Ishikawa (cell line): ENCODE measurements around the gene DLX4.

Experiments
- CREB1 ChIP-seq: IDR thresholded peaks from 2 replicates; pipeline ENCODE4 v1.6.1; 2012; ENCODE audit warnings: low read depth
- EP300 ChIP-seq: IDR thresholded peaks from 2 replicates; pipeline ENCODE4 v1.6.1; 2012; ENCODE audit warnings: borderline replicate concordance
- NFIC ChIP-seq: IDR thresholded peaks from 2 replicates; pipeline ENCODE4 v1.6.1; 2012
- TAF1 ChIP-seq: IDR thresholded peaks from 2 replicates; pipeline ENCODE4 v1.6.1; 2012; ENCODE audit warnings: low read depth, mild to moderate bottlenecking
- ZBTB7A ChIP-seq: IDR thresholded peaks from 2 replicates; pipeline ENCODE4 v1.6.1; 2012; ENCODE audit warnings: low read depth
- TF ChIP-seq, protein P1 (sequence below): IDR thresholded peaks from 2 replicates; pipeline ENCODE4 v1.6.1; 2012

DNA sequence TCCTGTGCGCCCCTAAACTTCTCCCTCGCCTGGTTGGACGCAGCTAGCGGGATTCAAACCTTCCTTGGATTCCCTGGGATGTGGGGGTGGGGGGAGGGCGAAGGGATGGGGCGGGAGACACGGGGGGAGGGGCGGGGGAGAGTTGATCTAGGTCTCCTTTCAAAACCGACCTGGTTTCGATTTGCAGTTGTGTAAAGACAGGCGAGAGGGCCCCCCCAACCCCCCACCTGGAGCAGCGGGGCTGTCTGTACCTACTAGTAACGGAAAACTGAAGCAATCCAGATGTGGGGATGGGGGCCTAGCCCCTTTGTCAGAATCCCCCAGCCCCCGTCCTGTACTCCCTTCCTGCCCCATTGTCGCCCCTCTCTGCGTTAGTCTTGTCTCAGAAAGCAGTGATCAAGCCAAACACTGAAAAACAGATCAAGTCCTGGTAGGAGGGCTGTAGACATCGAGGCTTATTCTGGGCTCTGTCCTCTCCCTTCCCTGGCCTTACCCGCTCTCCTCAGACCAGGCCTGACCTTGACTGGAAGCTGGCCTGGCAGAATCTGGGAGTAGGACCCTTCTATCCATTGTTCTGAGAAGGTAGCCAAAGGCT lies 902 bp downstream of the DLX4 start:
- TF ChIP-seq NFIC: no peak
- TF ChIP-seq, protein P1, sequence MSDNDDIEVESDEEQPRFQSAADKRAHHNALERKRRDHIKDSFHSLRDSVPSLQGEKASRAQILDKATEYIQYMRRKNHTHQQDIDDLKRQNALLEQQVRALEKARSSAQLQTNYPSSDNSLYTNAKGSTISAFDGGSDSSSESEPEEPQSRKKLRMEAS: no peak
- TF ChIP-seq EP300: no peak
- no peak for TF ChIP-seq ZBTB7A
- TF ChIP-seq TAF1: no peak
- no peak for TF ChIP-seq CREB1
